Astrocyte (in vitro differentiated cells and primary cell): Measurements from ENCODE around the gene DCC.

Experiments used
- EZH2 ChIP-seq: IDR thresholded peaks from 2 replicates; pipeline ENCODE4 v1.6.1; 2012; ENCODE audit warnings: mild to moderate bottlenecking, low read length, inconsistent platforms; ENCODE audit not compliant: insufficient read depth
- TF ChIP-seq, protein P1 (sequence below): IDR thresholded peaks from 2 replicates; pipeline ENCODE4 v1.5.1; 2011; ENCODE audit warnings: low read depth, mild to moderate bottlenecking, inconsistent platforms, low read length, moderate library complexity; ENCODE audit not compliant: insufficient read depth

DNA sequence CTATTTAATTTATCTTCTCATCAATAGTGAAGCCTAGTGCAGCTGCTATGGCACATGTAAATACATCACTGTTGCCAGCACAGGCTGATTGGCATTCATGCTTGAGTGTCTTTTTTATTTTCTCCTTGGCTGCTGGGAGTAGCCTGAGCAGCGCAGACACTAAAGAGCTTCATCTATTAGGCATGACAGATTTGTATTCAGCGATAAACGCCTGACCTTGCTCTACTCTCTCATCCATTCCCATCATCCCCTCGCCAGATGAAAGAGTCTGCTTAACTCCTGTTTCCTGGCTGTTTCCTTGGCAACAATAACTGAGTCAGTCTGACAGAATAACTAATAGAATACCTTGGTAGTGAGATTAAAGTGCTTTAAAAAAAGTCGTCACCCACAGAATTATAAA is 753.6 kb downstream of the DCC start:
- TF ChIP-seq, protein P1, sequence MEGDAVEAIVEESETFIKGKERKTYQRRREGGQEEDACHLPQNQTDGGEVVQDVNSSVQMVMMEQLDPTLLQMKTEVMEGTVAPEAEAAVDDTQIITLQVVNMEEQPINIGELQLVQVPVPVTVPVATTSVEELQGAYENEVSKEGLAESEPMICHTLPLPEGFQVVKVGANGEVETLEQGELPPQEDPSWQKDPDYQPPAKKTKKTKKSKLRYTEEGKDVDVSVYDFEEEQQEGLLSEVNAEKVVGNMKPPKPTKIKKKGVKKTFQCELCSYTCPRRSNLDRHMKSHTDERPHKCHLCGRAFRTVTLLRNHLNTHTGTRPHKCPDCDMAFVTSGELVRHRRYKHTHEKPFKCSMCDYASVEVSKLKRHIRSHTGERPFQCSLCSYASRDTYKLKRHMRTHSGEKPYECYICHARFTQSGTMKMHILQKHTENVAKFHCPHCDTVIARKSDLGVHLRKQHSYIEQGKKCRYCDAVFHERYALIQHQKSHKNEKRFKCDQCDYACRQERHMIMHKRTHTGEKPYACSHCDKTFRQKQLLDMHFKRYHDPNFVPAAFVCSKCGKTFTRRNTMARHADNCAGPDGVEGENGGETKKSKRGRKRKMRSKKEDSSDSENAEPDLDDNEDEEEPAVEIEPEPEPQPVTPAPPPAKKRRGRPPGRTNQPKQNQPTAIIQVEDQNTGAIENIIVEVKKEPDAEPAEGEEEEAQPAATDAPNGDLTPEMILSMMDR, result no peak
- no peak for TF ChIP-seq EZH2
